GM12878 (cell line): ENCODE results near the gene CACNA2D4. TPM values are rescaled to one million over a fixed set of nuclear protein-coding genes. Genes with fewer than 3 reads are reported as not detected.

Source experiments
- ATAC-seq: fragments of 200-7000 bp; cut with Tn5 transposase; 3 replicates; pipeline ENCODE4 v1.9.1; 2020; ENCODE audit warnings: mild to moderate bottlenecking, moderate library complexity
- BruUV-seq: library from RNA; stranded (reverse); fragments of 400-500 nt; replicated peaks from 2 replicates; lab custom pipeline; 2021; lab: Mats Ljungman, UMichigan
- CTCF ChIA-PET: fragments of 300-600 bp; sonication (Branson Sonifier 250); formaldehyde crosslinking; extraction: SDS; loops from one replicate; lab custom pipeline; 2021; ENCODE audit warnings: inconsistent platforms; lab: Yijun Ruan, JAX
- POLR2A ChIA-PET: fragments of 350-600 bp; formaldehyde crosslinking; extraction: SDS; loops from one replicate; lab custom pipeline; 2021; ENCODE audit warnings: inconsistent platforms; lab: Charles Lee
- RAD21 ChIA-PET: fragments of 300-600 bp; sonication (Branson Sonifier 250); formaldehyde crosslinking; loops from one replicate; lab custom pipeline; 2023; ENCODE audit warnings: antibody characterized with exemption; ENCODE audit not compliant: unreplicated experiment; lab: Charles Lee
- SMC1A ChIA-PET: fragments of 300-600 bp; sonication (Branson Sonifier 250); formaldehyde crosslinking; loops from one replicate; lab custom pipeline; 2023; ENCODE audit not compliant: unreplicated experiment, uncharacterized antibody; lab: Charles Lee
- DNase-seq: peaks from one replicate; pipeline ENCODE4 v3.0.0-alpha.2; 2011; ENCODE audit warnings: low read depth, low spot score
- FAIRE-seq: peaks from 3 replicates; lab custom pipeline; 2011; peaks lifted over from hg19 to GRCh38; lab: Jason Lieb, UNC
- H2AFZ ChIP-seq: 2 replicates; pipeline ENCODE4 v1.6.0; 2011; ENCODE audit warnings: low read depth, low read length, control low read depth; ENCODE audit not compliant: control insufficient read depth
- H3K27ac ChIP-seq: 2 replicates; pipeline ENCODE4 v1.5.1; 2011; ENCODE audit warnings: control low read depth; ENCODE audit not compliant: control insufficient read depth, insufficient read depth
- H3K27me3 ChIP-seq, 2 experiments: replicated peaks in 1 of 2; 2 replicates each; pipeline versions ENCODE4 v1.6.0 to v1.6.1; 2011; ENCODE audit warnings: low read length in 1 of 2; ENCODE audit not compliant: control insufficient read depth in 2 of 2, insufficient read depth in 2 of 2
- H3K36me3 ChIP-seq, 2 experiments: 2 replicates each; pipeline ENCODE4 v1.5.1; 2011; ENCODE audit warnings: low read length in 1 of 2; ENCODE audit not compliant: control insufficient read depth in 2 of 2, insufficient read depth in 2 of 2
- H3K4me1 ChIP-seq: 2 replicates; pipeline ENCODE4 v1.6.1; 2011; ENCODE audit warnings: mild to moderate bottlenecking, low read length, moderate library complexity, mixed read lengths; ENCODE audit not compliant: control insufficient read depth, insufficient read depth
- H3K4me2 ChIP-seq: 2 replicates; pipeline ENCODE4 v1.6.0; 2011; ENCODE audit warnings: control low read depth; ENCODE audit not compliant: control insufficient read depth, insufficient read depth
- H3K4me3 ChIP-seq: fragments of 200-600 bp; sonication (generic); 2 replicates; pipeline ENCODE4 v1.5.1; 2016
- H3K79me2 ChIP-seq: 2 replicates; pipeline ENCODE4 v1.6.0; 2011; ENCODE audit warnings: low read length; ENCODE audit not compliant: control insufficient read depth, insufficient read depth
- H3K9ac ChIP-seq: 2 replicates; pipeline ENCODE4 v1.8.0; 2011; ENCODE audit warnings: low read length, control low read depth, mixed read lengths; ENCODE audit not compliant: control insufficient read depth, insufficient read depth
- H3K9me3 ChIP-seq: replicated peaks from 3 replicates; pipeline ENCODE4 v1.5.1; 2011; ENCODE audit warnings: mild to moderate bottlenecking, low read length; ENCODE audit not compliant: control insufficient read depth, insufficient read depth
- H4K20me1 ChIP-seq: 2 replicates; pipeline ENCODE4 v1.6.0; 2011; ENCODE audit not compliant: control insufficient read depth, insufficient read depth
- BACH1 ChIP-seq: fragments of 450-650 bp; IDR thresholded peaks from 2 replicates; pipeline ENCODE4 v1.6.1; 2017; ENCODE audit warnings: mild to moderate bottlenecking, borderline replicate concordance
- BCLAF1 ChIP-seq: fragments of 450-650 bp; IDR thresholded peaks from 2 replicates; pipeline ENCODE4 v1.6.1; 2017; ENCODE audit warnings: antibody characterized with exemption, mild to moderate bottlenecking, moderate library complexity
- BMI1 ChIP-seq: fragments of 450-650 bp; IDR thresholded peaks from 2 replicates; pipeline ENCODE4 v1.6.1; 2016; ENCODE audit warnings: mild to moderate bottlenecking, moderate library complexity, borderline replicate concordance
- CREB1 ChIP-seq: IDR thresholded peaks from 2 replicates; pipeline ENCODE4 v1.6.1; 2012; ENCODE audit warnings: low read depth, mild to moderate bottlenecking, inconsistent platforms
- CREM ChIP-seq: IDR thresholded peaks from 2 replicates; pipeline ENCODE4 v1.6.1; 2014; ENCODE audit warnings: antibody characterized with exemption, low read depth
- EED ChIP-seq: sonication (generic); IDR thresholded peaks from 2 replicates; pipeline ENCODE4 v1.6.1; 2016; ENCODE audit warnings: antibody characterized with exemption, low read depth
- ELK1 ChIP-seq: IDR thresholded peaks from 2 replicates; pipeline ENCODE4 v1.6.1; 2012; ENCODE audit warnings: low read depth, low read length, improper control_type of control experiment
- HDAC2 ChIP-seq: fragments of 200-600 bp; sonication (generic); IDR thresholded peaks from 2 replicates; pipeline ENCODE4 v1.6.1; 2017
- IRF5 ChIP-seq: fragments of 450-650 bp; IDR thresholded peaks from 2 replicates; pipeline ENCODE4 v1.6.1; 2017; ENCODE audit warnings: borderline replicate concordance
- JUNB ChIP-seq: IDR thresholded peaks from 2 replicates; pipeline ENCODE4 v1.6.1; 2016; ENCODE audit warnings: antibody characterized with exemption, mild to moderate bottlenecking
- KAT2A ChIP-seq: conservative IDR thresholded peaks from 2 replicates; pipeline ENCODE4 v1.6.1; 2011; ENCODE audit warnings: low read depth, low read length; ENCODE audit not compliant: control insufficient read depth
- MYC ChIP-seq: IDR thresholded peaks from 2 replicates; pipeline ENCODE4 v1.6.1; 2011; ENCODE audit warnings: mild to moderate bottlenecking, low read length, moderate library complexity, inconsistent platforms; ENCODE audit not compliant: insufficient read depth, insufficient replicate concordance, insufficient read length, severe bottlenecking
- POLR2A ChIP-seq: IDR thresholded peaks from 2 replicates; pipeline ENCODE4 v1.6.1; 2011; ENCODE audit warnings: low read depth, mild to moderate bottlenecking, low read length
- RELA ChIP-seq: fragments of 450-650 bp; IDR thresholded peaks from 2 replicates; pipeline ENCODE4 v1.8.0; 2014; ENCODE audit warnings: borderline replicate concordance; ENCODE audit not compliant: partially characterized antibody
- SMAD1 ChIP-seq: fragments of 450-650 bp; IDR thresholded peaks from 2 replicates; pipeline ENCODE4 v1.6.1; 2018; ENCODE audit warnings: mild to moderate bottlenecking, low read depth; ENCODE audit not compliant: partially characterized antibody
- STAT1 ChIP-seq: fragments of 450-650 bp; conservative IDR thresholded peaks from 2 replicates; pipeline ENCODE4 v1.6.1; 2014; ENCODE audit warnings: antibody characterized with exemption, mild to moderate bottlenecking
- ZNF217 ChIP-seq: fragments of 450-650 bp; IDR thresholded peaks from 2 replicates; pipeline ENCODE4 v1.6.1; 2017; ENCODE audit warnings: antibody characterized with exemption, mild to moderate bottlenecking
- ZNF622 ChIP-seq: fragments of 450-650 bp; IDR thresholded peaks from 2 replicates; pipeline ENCODE4 v1.6.1; 2017; ENCODE audit warnings: mild to moderate bottlenecking, inconsistent platforms
- ZZZ3 ChIP-seq: IDR thresholded peaks from 2 replicates; pipeline ENCODE4 v1.6.1; 2011; ENCODE audit warnings: low read depth; ENCODE audit not compliant: control insufficient read depth, insufficient read length
- WGBS: methylation state at CpG from one replicate; pipeline ENCODE4 v1.1.6; 2016; ENCODE audit warnings: low lambda C conversion rate; ENCODE audit not compliant: insufficient replicate concordance, insufficient coverage; ENCODE audit errors: missing lambda C conversion rate; 5-methylcytosine and 5-hydroxymethylcytosine counted together
- in situ Hi-C: fragments of 300-500 bp; cut with MboI; formaldehyde crosslinking; loops from 9 replicates; pipeline ENCODE4 v1.14.3; 2018; ENCODE audit warnings: mixed read lengths
- intact Hi-C: fragments of 100-400 bp; cut with micrococcal nuclease; formaldehyde crosslinking; loops from one replicate; pipeline ENCODE4 v1.14.2; 2022; ENCODE audit not compliant: unreplicated experiment
- polyA plus RNA-seq, 11 experiments: library from polyadenylated mRNA; depleted of rRNA in 4 of 11; unstranded in 6 of 11; stranded (reverse) in 5 of 11; fragments of >200 nt; fragmentation: Nextera tagmentation in 4 of 11; fragmentation: Illumina TruSeq in 1 of 11; extraction: Ambion mirVana in 4 of 11; extraction: Trizol in 1 of 11; gene quantifications; 1 replicate in 1 of 11; 2 replicates in 10 of 11; pipeline versions ENCODE4 v1.2.1 to v1.2.3, GENCODE V29; 2011 to 2016; ENCODE audit warnings: inconsistent platforms in 2 of 11, missing spikeins in 2 of 11, low read depth in 1 of 11
- total RNA-seq, 4 experiments: library from RNA; depleted of rRNA in 3 of 4; stranded (reverse); fragments of >200 nt in 3 of 4; fragmentation: Illumina TruSeq in 1 of 4; extraction: Trizol in 1 of 4; gene quantifications; 2 replicates each; pipeline versions ENCODE4 v1.2.1 to v1.2.3, GENCODE V29; 2013 to 2021

The CACNA2D4 gene
- total and polyA plus RNA-seq, 10 of the 15 experiments (the other 5 are each of a cell fraction or from before 2014, with no cell fraction given), result 0.03 to 1.0 (median 0.65) TPM

GRCh38 chr12:1962051-1963020, 43.9 kb upstream of the CACNA2D4 start:
- in situ Hi-C loops, result no loop called here
- SMC1A ChIA-PET, result no interaction called here
- Histone ChIP-seq H3K9ac (no peak overlapping the region), H3K4me1 (no peaks in the 10 kb centered on the region), H3K36me3 (peaks cover 0 to 6% of the 10 kb centered on the region in 2 experiments; a peak in 2 of 4 replicates), H3K9me3 (no peaks in the 10 kb centered on the region), H2AFZ (no peak overlapping the region), H3K4me3 (no peak overlapping the region), H3K27me3 (no peaks in the 10 kb centered on the region), H3K27ac (no peak overlapping the region), H3K79me2 (no peaks in the 10 kb centered on the region), H3K4me2 (no peak overlapping the region), H4K20me1 (no peaks in the 10 kb centered on the region)
- DNase-seq, result no peak
- no TSS peak for BruUV-seq
- CTCF ChIA-PET, result interaction anchor here (1.4 kb wide), 2 partner anchors 8 to 171 kb away, joined by 3 read pairs; no protein-coding TSS in a partner anchor
- intact Hi-C loops, result no loop called here
- RAD21 ChIA-PET, result interaction anchor here (0.7 to 1.2 kb wide), 2 partner anchors 22 to 62 kb away, joined by 3 read pairs; no protein-coding TSS in a partner anchor
- POLR2A ChIA-PET, result no interaction called here
- ATAC-seq, result no peak
- WGBS, result 95% methylated on average over 5 of the region's 5 CpGs
- no peak for FAIRE-seq
- TF ChIP-seq CREB1 (no peak), MYC (no peak), CREM (no peak), EED (no peak), POLR2A (no peak), BACH1 (no peak), BMI1 (no peak), ZZZ3 (no peak), ELK1 (no peak), IRF5 (no peak), RELA (no peak), STAT1 (no peak), ZNF217 (no peak), ZNF622 (no peak), HDAC2 (no peak), SMAD1 (no peak), BCLAF1 (no peak), KAT2A (no peak), JUNB (no peak)
